ENCODE measurements around the gene PDAP1.
"Not testable (repeated sequence)": the region's sequence is repeated elsewhere in the genome, so short reads cannot be mapped to it uniquely, and the experiment has no call there.

Gene PDAP1

GRCh38 chr7:99363286-99363685 is 45.1 kb downstream of the PDAP1 start:
- DNase-seq (ENCODE audit: low read depth) = no peak
- TF ChIP-seq CTCF (conservative IDR thresholded peaks at IDR 0.05; ENCODE audit: control insufficient read depth, insufficient read depth, low read depth, low read length) = no peak
- H3K4me3 ChIP-seq (ENCODE audit: control insufficient read depth, low read depth, low read length) = no peak overlapping the region

GRCh38 chr7:99362801-99363200 is 45.6 kb downstream of the PDAP1 start:
- no peak overlapping the region for H3K4me3 ChIP-seq (ENCODE audit: control insufficient read depth, low read depth, low read length)
- peak; percentile 91 for DNase-seq (ENCODE audit: low read depth)
- no peak for TF ChIP-seq CTCF (conservative IDR thresholded peaks at IDR 0.05; ENCODE audit: control insufficient read depth, insufficient read depth, low read depth, low read length)

GRCh38 chr7:99359465-99360154 is 48.8 kb downstream of the PDAP1 start:
- no peak overlapping the region for H3K4me3 ChIP-seq (ENCODE audit: control insufficient read depth, low read depth, low read length)
- DNase-seq (ENCODE audit: low read depth) = no peak
- TF ChIP-seq CTCF (conservative IDR thresholded peaks at IDR 0.05; ENCODE audit: control insufficient read depth, insufficient read depth, low read depth, low read length) = no peak

GRCh38 chr7:99358521-99358920 is 49.9 kb downstream of the PDAP1 start:
- not testable (repeated sequence) for H3K4me3 ChIP-seq (ENCODE audit: control insufficient read depth, low read depth, low read length); DNase-seq (ENCODE audit: low read depth)

- no peak for DNase-seq (ENCODE audit: low read depth)
- H3K4me3 ChIP-seq (ENCODE audit: control insufficient read depth, low read depth, low read length) = no peak overlapping the region
- TF ChIP-seq CTCF (conservative IDR thresholded peaks at IDR 0.05; ENCODE audit: control insufficient read depth, insufficient read depth, low read depth, low read length) = no peak
These were observed 50.5 kb downstream of the PDAP1 start for GRCh38 chr7:99357701-99358490.

GRCh38 chr7:99355098-99355497 is 53.3 kb downstream of the PDAP1 start:
- TF ChIP-seq CTCF (conservative IDR thresholded peaks at IDR 0.05; ENCODE audit: control insufficient read depth, insufficient read depth, low read depth, low read length) = no peak
- DNase-seq (ENCODE audit: low read depth) = no peak
- no peak overlapping the region for H3K4me3 ChIP-seq (ENCODE audit: control insufficient read depth, low read depth, low read length)

GRCh38 chr7:99352247-99352646 is 56.1 kb downstream of the PDAP1 start:
- no peak overlapping the region for H3K4me3 ChIP-seq (ENCODE audit: control insufficient read depth, low read depth, low read length)
- no peak for TF ChIP-seq CTCF (conservative IDR thresholded peaks at IDR 0.05; ENCODE audit: control insufficient read depth, insufficient read depth, low read depth, low read length)
- DNase-seq (ENCODE audit: low read depth) = no peak

- not testable (repeated sequence) for DNase-seq (ENCODE audit: low read depth); H3K4me3 ChIP-seq (ENCODE audit: control insufficient read depth, low read depth, low read length)
These were observed 57.8 kb downstream of the PDAP1 start for GRCh38 chr7:99350641-99351040.

Measured in fibroblast of mammary gland (primary cell).